HL-60 (cell line): ENCODE data around the gene PDHX.

Experiments
- GABPA ChIP-seq: IDR thresholded peaks from 2 replicates; pipeline ENCODE4 v1.6.1; 2012; ENCODE audit warnings: low read depth
- POLR2AphosphoS5 ChIP-seq: IDR thresholded peaks from 2 replicates; pipeline ENCODE4 v1.6.1; 2012; ENCODE audit warnings: low read depth
- TF ChIP-seq, protein P1 (sequence below): IDR thresholded peaks from one replicate; pipeline ENCODE4 v1.5.1; 2011; ENCODE audit warnings: low read length, control low read depth, inconsistent platforms; ENCODE audit not compliant: insufficient read depth

GRCh38 chr11:35039076-35039475, 122.7 kb downstream of the PDHX start:
- TF ChIP-seq POLR2AphosphoS5 = no peak
- TF ChIP-seq, protein P1, sequence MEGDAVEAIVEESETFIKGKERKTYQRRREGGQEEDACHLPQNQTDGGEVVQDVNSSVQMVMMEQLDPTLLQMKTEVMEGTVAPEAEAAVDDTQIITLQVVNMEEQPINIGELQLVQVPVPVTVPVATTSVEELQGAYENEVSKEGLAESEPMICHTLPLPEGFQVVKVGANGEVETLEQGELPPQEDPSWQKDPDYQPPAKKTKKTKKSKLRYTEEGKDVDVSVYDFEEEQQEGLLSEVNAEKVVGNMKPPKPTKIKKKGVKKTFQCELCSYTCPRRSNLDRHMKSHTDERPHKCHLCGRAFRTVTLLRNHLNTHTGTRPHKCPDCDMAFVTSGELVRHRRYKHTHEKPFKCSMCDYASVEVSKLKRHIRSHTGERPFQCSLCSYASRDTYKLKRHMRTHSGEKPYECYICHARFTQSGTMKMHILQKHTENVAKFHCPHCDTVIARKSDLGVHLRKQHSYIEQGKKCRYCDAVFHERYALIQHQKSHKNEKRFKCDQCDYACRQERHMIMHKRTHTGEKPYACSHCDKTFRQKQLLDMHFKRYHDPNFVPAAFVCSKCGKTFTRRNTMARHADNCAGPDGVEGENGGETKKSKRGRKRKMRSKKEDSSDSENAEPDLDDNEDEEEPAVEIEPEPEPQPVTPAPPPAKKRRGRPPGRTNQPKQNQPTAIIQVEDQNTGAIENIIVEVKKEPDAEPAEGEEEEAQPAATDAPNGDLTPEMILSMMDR = no peak
- no peak for TF ChIP-seq GABPA
